GM08714 (cell line): Measurements from ENCODE around the gene TMEM97.

Experiments
- H3K4me3 ChIP-seq: fragments of 200-500 bp; sonication (Bioruptor generic); 2 replicates; pipeline ENCODE4 v1.5.1; 2014; ENCODE audit warnings: mild to moderate bottlenecking, low read length, inconsistent platforms
- ZNF274 ChIP-seq: IDR thresholded peaks from 2 replicates; pipeline ENCODE4 v1.6.1; 2012; ENCODE audit warnings: mild to moderate bottlenecking, low read depth, low read length

The TMEM97 gene

DNA sequence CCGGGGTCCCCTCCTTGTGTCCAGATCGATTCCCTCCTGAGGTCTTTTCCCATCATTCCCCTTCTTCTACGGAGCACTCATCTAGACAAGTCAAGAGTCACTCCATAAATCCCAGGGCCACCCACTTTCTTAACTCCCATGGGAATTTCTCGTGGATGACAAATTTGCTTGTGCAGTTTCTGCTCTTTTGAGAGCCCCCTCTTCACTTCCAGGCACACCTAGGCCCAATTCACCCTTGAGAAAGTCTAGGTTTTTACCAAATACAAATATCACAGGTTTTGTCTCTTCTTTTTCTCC, 38.8 kb downstream of the TMEM97 start:
- TF ChIP-seq ZNF274: no peak
- peak overlapping the region; percentile 91 for H3K4me3 ChIP-seq

DNA sequence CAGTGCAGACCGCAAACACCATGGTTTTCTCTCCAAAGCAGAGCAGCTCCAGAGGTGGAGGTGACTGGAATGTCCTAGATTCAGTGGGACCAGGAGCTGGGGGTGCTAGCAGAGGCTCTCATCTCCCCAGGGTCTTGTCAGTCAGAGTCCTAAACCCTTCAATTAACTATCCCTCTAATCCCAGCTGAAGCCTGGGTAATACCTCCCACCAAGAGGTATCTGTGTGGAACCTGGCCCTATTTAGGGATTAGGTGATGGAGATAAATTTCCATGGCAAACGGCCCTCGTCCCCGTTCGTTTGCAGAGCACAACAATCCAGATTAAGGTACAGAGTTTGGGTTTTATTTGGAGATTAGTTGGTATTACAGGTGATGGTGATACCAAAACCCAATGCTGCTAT, 44.2 kb downstream of the TMEM97 start:
- no peak for TF ChIP-seq ZNF274
- no peak overlapping the region for H3K4me3 ChIP-seq

DNA sequence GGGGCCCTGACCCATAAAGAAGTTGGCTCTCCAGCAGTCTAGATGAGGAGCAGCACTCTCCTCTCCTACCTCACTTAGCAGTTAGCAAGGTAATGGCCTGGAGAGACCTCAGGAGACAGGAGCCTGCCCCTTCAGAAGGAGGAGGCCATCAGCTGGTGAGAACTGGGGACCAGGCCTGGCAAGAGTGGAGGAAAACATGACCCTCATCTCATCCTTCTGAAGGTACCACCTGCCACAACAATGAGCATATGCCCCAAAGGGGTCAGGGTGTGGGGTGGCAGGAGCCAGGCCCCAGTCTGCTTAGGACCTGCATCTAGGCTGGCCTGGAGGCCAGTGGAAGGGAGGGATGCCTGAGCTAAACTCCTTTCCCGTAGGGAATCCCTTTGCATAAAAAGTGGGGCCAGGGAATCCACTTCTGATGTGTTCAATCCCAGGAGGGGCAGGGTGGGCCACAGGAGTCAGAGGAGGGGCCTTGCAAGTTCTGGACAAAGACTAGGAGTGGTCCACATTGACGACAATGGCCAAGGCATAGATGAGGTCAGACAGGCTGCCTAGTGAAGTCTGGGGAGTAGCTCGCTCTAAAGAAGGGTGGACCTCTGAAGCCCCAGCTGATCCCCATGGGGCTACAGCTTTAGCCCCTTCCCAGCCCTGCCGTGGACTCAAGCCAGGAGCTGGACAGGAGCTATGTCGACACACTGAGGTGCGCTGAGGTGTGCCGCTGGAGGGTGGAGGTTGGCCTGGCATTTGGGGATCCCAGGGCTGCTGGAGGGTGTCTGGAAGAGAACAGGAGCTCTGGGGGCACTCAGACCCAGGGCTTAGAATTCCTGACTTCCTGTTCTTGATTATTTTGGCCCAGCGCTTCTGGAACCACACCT, 45.0 kb downstream of the TMEM97 start:
- H3K4me3 ChIP-seq: no peak overlapping the region
- TF ChIP-seq ZNF274: no peak

DNA sequence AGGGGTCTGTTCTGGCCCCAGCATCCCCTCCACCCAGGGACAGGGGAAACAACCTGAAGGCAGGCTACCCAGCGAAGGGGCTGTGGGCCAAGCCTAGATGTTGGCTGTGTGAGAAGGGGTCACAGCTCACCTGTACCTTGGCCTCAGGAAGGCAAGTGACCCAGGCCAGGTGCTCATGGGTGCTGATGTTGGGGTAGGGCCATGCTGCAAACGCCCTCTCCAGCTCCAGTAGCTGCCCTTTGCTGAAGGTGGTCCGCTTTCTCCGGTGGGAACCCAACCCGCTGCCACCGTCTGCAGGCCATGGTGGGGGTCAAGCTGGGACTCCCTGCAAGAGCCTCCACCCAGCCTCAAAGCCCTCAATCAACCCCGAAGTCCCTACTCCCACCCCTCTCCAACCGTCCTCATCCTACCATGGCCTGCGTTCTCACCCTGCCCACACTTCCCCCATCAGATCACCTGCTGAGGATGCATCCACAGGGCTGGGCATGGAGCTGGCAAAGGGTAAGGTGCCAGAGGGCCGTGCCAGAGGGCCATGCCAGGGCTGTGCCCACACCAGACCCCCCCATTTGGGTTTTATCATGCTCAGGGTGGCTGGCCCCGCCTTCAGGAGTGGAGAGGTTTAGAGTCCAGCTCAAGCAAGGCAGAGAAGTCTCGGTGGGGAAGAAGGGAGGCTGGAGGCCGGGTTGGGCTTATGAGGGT, 45.8 kb downstream of the TMEM97 start, which contains the start of gene SEBOX:
TSS of gene SEBOX (minus strand) at position 535 of the 699 bp plus-strand sequence. CDS start at position 487, 48 bp downstream.
- TF ChIP-seq ZNF274: no peak
- H3K4me3 ChIP-seq: no peak within 1 kb of the TSS

DNA sequence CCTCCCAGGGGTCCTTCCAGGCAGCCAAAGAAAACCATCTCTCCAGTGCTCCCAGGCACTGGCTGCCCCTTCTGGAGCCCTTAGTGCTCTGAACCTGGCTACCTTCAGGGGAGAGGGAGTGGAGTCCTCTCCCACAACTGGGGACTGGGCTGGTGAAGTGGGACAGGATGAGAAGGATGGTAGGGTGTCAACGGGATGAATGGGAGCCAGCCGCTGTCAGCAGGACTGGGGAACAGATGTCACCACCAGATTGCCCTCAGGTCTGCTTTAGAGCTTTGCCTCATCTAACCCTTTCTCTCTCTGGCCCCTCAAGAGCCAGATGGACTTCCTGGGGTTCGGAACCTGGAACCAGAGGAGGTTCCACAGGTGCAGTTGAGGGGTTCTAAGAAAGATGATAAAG, 46.5 kb downstream of the TMEM97 start:
- TF ChIP-seq ZNF274: no peak
- no peak overlapping the region for H3K4me3 ChIP-seq

DNA sequence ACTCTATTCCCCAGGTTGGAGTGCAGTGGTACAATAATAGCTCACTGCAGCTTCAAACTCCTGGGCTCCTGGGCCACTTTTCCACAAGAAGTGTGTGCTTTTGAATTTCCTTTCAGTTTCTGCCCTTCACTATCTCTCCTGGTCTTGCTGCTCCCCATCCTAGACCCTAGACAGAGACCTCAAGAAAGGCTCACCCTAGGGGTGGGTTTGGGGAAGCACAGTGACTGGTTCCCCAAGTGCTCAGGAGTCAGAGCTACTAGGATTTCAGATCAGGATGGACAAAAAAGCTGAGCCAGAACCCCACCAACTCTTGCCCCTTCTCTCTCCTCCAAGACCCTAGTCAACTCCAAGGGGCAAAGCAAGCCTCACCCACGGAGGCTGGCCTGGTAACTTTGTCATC, 47.6 kb downstream of the TMEM97 start:
- no peak overlapping the region for H3K4me3 ChIP-seq
- no peak for TF ChIP-seq ZNF274

DNA sequence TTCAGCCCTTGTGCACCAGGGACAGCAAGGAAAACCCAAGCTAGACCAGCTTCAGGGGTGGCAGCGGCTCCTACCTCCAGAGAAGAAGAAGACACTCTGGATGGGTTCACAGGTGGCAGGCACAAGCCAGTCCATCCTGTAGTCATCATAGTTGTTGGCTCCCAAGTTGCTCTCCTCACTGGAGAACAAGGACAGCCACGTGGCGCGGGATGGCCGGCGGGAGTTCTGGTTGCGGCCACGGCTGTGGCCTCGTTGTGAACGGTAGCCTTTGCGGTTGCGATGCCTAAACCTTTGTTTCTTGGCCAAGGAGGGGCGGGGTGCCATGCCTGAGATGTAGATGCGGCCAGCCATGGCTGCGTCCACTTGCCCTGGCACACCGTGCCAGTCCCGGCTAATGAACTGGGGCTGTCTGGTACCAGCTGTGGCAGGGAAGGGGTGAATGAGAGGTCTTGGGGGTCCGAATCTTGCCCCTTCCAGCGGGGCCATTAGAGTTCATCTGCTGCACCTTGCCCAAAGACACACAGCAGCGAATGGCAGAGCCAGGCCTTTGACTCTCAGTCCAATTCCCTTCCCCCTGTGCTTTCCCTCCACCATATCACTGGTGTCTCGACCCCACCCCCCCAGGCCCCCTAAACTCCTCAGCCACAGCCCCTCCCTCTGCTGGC, 48.8 kb downstream of the TMEM97 start:
- TF ChIP-seq ZNF274: no peak
- H3K4me3 ChIP-seq: no peak overlapping the region

DNA sequence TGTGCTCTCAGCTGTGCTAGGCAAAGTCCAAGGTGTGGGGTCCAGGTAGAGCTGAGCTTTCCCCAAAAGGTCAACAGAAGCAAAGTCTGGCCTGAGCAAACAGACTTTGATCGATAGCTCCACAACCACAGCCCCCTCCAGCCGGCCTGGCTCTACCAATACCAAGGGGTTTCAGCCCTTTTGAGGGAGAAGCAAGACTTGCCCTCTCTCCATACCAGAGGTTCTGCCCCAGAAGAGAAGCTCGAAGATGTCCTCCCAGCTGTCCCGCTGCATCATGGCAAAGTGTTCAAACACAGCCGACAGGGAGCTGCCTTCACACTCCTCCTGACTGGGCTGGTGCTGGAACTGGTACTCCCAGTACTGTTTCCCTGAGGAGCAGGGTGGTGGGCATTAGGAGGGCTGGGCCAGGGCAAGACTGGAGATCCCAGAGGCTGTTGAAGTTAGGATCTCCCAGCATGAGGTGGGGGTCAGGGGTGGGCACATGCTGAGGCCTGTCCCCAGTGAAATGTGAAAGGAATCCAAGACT, 49.4 kb downstream of the TMEM97 start:
- no peak for TF ChIP-seq ZNF274
- no peak overlapping the region for H3K4me3 ChIP-seq

DNA sequence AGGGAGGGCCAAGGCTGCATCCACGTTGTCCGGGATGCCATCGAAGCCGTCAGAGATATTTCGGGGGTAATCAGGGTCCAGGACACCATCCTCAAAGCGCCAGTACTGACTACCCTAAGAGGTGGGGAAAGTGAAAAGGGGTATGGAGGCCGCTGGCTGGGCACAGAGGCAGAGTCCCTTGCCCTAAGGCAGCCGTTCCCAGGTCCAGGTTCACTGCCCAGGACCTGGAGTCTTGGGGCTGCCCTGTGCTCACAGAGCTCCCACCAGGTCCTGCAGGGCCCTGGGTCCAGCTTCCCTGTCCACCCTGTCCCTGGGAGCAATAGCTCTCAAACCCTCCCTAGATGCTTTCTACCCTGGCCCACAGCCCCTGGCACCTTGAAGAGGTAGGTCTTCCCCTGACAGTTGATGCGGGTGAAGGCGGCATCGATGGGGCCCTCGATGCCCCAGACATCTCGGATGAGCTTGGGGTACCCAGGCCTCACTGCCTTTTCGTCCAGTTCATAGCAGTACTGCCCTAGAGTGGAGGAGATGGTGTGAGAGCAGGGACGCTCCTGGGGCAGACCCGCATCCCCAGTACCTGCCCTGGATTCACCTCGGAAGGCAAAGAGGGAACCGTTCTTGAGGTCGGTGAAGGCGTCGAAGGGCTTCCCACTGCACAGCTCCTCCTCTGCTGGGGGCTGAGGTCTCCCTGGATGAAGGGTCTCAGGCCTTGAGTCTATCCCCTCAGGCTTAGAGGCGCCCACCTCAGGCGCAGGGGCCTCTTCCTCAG, 50.1 kb downstream of the TMEM97 start:
- TF ChIP-seq ZNF274: no peak
- no peak overlapping the region for H3K4me3 ChIP-seq

DNA sequence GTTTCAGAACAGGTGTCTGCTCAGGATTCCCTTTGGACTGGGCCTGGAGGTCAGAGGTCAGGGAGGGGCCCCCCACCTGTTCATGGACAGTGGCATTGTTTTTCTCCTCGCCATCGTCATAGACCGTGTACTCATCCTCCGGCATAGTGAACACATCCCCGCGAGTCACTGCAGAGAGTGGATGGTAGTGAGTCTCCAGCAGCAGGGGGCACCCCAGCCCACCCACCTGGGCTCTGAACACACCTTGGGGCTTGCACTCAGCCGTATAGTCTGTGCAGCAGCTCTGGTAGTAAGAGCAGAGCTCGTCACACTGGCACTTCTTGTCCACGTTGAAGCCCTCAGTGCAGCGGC, 50.7 kb downstream of the TMEM97 start:
- TF ChIP-seq ZNF274: no peak
- no peak overlapping the region for H3K4me3 ChIP-seq

DNA sequence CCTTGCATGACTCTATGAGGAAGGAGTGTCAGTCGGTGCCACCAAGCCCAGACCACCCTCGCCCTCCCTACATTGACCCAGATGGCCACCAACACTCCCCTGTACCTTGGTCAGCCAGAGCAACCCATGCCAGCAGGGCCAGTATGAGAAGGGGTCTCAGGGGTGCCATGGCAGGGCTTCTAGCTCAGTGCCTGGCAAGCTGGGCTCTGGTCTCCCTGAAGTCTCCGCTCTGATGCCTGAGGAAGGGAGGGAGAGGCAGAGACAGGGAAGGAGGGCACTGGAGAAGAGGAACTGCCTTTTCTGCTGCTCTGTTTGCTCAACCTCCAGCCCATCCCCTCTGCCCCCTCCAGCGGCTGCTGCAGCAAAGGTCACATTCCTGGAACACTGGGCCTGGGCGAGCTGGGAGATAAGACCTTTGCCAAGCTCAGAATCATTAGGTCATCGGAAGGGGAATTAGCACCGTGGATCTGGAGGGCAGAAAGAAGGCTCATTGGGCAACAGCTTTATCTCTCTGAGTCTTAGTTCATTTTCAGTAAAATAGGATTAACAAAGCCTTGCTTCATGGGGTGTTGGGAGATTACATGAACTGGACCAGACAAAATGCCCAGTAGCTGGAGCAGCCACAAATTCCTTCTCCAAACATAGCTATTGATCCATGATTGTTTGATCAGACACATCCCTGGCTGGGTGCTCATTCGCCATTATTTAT, 51.2 kb downstream of the TMEM97 start, which contains the start of gene VTN:
TSS of gene VTN (minus strand) at position 273 of the 709 bp plus-strand sequence. CDS start at position 169, 104 bp downstream.
- H3K4me3 ChIP-seq: peak within 1 kb of the TSS; percentile 12; the same call in 1 of the 2 replicates
- TF ChIP-seq ZNF274: no peak

DNA sequence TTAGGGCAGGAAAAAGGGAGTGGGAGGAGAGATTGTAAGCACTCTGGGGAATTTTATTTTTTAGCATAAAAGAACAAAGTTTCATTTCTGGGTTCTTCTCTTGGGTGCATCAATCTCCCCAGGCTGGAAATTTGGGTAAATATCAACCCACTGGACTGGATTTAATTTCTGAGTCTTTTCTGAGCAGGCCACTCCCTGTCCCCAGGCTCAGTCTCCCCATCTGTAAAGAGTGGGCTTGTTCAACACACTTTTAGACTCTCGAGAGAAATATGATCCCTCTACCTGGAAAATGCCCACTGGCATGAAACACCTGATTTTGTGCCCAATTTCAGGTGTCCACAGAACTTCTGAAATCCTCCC, 51.7 kb downstream of the TMEM97 start:
- no peak for TF ChIP-seq ZNF274
- no peak overlapping the region for H3K4me3 ChIP-seq
